OCI-LY1 (cell line): ENCODE results near the gene VEPH1.

Source experiments
- H2AFZ ChIP-seq: fragments of 200-600 bp; sonication (generic), shearing (Covaris generic); 2 replicates; pipeline ENCODE4 v1.6.0; 2014; ENCODE audit warnings: antibody characterized with exemption, mild to moderate bottlenecking, low read length
- H3F3A ChIP-seq: fragments of 200-600 bp; sonication (generic), shearing (Covaris generic); 2 replicates; pipeline ENCODE4 v1.6.0; 2014; ENCODE audit warnings: mild to moderate bottlenecking, antibody characterized with exemption, low read length, moderate library complexity; ENCODE audit not compliant: insufficient read depth
- H3K27ac ChIP-seq: fragments of 200-600 bp; sonication (generic); 2 replicates; pipeline ENCODE4 v1.5.1; 2014; ENCODE audit warnings: low read length, mixed run types, mild to moderate bottlenecking, low read depth; ENCODE audit not compliant: poor library complexity, severe bottlenecking
- H3K27me3 ChIP-seq: fragments of 200-600 bp; sonication (generic); 2 replicates; pipeline ENCODE4 v1.6.0; 2014; ENCODE audit warnings: antibody characterized with exemption, mild to moderate bottlenecking, low read length, moderate library complexity; ENCODE audit not compliant: insufficient read depth
- H3K36me3 ChIP-seq: fragments of 200-600 bp; sonication (generic); 2 replicates; pipeline ENCODE4 v1.6.1; 2014; ENCODE audit warnings: mild to moderate bottlenecking, antibody characterized with exemption, low read length, moderate library complexity, mixed read lengths; ENCODE audit not compliant: insufficient read depth
- H3K4me1 ChIP-seq: fragments of 200-600 bp; sonication (generic); 2 replicates; pipeline ENCODE4 v1.5.1; 2014; ENCODE audit warnings: mild to moderate bottlenecking, low read length, moderate library complexity; ENCODE audit not compliant: insufficient read depth, severe bottlenecking
- H3K4me2 ChIP-seq: fragments of 200-600 bp; sonication (generic), shearing (Covaris generic); 2 replicates; pipeline ENCODE4 v1.6.1; 2014; ENCODE audit warnings: low read length
- H3K4me3 ChIP-seq: fragments of 200-600 bp; sonication (generic); 2 replicates; pipeline ENCODE4 v1.5.1; 2014; ENCODE audit warnings: low read length, low read depth, mild to moderate bottlenecking, mixed read lengths; ENCODE audit not compliant: poor library complexity, severe bottlenecking
- H3K79me2 ChIP-seq: fragments of 200-600 bp; shearing (Covaris generic); 2 replicates; pipeline ENCODE4 v1.6.1; 2016; ENCODE audit warnings: mixed run types, low read length, mixed read lengths; ENCODE audit not compliant: insufficient read depth
- H3K9ac ChIP-seq: fragments of 200-600 bp; sonication (generic), shearing (Covaris generic); 2 replicates; pipeline ENCODE4 v1.6.1; 2014; ENCODE audit warnings: mild to moderate bottlenecking, low read length, mixed read lengths
- H3K9me2 ChIP-seq: fragments of 200-600 bp; sonication (generic), shearing (Covaris generic); 2 replicates; pipeline ENCODE4 v1.6.1; 2014; ENCODE audit warnings: low read depth, mild to moderate bottlenecking, low read length, mixed read lengths
- H3K9me3 ChIP-seq: fragments of 200-600 bp; shearing (Covaris generic); 2 replicates; pipeline ENCODE4 v1.6.1; 2014; ENCODE audit warnings: low read length, mixed read lengths
- H4K20me1 ChIP-seq: fragments of 200-600 bp; sonication (generic), shearing (Covaris generic); 2 replicates; pipeline ENCODE4 v1.6.0; 2016; ENCODE audit warnings: mild to moderate bottlenecking, low read length; ENCODE audit not compliant: insufficient read depth
- EZH2 ChIP-seq: fragments of 200-600 bp; sonication (generic), shearing (Covaris generic); IDR thresholded peaks from 2 replicates; pipeline ENCODE4 v1.8.0; 2017; ENCODE audit warnings: borderline replicate concordance, mixed run types, mild to moderate bottlenecking, antibody characterized with exemption, low read length, moderate library complexity, mixed read lengths
- TF ChIP-seq, protein P1 (sequence below): fragments of 200-600 bp; sonication (generic), shearing (Covaris generic); IDR thresholded peaks from 2 replicates; pipeline ENCODE4 v1.5.1; 2017; ENCODE audit warnings: mild to moderate bottlenecking, antibody characterized with exemption, low read length, moderate library complexity, mixed read lengths

The VEPH1 gene

DNA sequence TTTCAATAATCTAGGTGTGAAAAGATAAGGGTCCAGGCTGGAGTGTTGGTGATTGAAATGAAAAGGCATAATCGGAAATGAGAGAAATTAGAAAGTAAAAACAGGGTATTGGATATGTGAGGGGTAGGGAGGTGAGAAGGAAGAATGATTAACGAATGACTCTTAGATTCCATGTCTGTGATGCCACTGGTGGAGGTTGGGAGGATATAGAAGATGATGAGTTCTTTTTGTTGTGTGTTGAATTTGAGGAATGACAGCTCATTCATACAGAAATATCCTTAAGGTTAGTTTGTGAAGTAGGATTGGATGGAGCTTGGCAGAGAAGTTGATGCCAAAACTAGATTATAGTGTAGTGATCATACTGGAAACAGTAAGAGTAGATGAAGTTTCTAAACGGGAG, 271.1 kb downstream of the VEPH1 start:
- Histone ChIP-seq H3K9ac (no peak overlapping the region), H2AFZ (no peak overlapping the region), H3K4me1 (no peaks in the 10 kb centered on the region)

DNA sequence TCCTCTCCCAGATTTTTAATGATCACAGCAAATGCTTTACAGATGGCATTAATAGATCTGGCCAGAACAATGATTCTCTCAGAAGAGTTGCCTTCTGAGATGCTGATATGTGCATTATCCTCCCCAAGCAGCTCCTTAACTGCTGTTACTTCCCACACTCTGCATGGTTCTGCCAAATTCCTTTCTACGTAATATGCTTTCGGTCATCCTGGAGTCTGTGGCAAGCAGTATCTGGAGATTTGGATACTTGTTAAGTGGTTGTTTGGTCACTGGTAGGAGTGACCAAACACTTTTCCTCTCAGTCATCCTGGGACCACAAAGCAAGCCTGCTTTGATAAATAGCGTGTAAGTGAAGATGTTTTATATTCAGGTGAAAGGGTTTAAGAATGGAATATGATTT, 272.1 kb downstream of the VEPH1 start:
- no peaks in the 10 kb centered on the region for H3K4me1 ChIP-seq
- H4K20me1 ChIP-seq: no peaks in the 10 kb centered on the region
- H3F3A ChIP-seq: no peaks in the 10 kb centered on the region
- no peaks in the 10 kb centered on the region for H3K9me2 ChIP-seq
- TF ChIP-seq EZH2: no peak
- TF ChIP-seq, protein P1, sequence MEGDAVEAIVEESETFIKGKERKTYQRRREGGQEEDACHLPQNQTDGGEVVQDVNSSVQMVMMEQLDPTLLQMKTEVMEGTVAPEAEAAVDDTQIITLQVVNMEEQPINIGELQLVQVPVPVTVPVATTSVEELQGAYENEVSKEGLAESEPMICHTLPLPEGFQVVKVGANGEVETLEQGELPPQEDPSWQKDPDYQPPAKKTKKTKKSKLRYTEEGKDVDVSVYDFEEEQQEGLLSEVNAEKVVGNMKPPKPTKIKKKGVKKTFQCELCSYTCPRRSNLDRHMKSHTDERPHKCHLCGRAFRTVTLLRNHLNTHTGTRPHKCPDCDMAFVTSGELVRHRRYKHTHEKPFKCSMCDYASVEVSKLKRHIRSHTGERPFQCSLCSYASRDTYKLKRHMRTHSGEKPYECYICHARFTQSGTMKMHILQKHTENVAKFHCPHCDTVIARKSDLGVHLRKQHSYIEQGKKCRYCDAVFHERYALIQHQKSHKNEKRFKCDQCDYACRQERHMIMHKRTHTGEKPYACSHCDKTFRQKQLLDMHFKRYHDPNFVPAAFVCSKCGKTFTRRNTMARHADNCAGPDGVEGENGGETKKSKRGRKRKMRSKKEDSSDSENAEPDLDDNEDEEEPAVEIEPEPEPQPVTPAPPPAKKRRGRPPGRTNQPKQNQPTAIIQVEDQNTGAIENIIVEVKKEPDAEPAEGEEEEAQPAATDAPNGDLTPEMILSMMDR: no peak
- no peaks in the 10 kb centered on the region for H3K9me3 ChIP-seq
- H3K4me2 ChIP-seq: no peak overlapping the region
- no peak overlapping the region for H3K4me3 ChIP-seq
- H3K79me2 ChIP-seq: no peaks in the 10 kb centered on the region
- H3K27ac ChIP-seq: no peak overlapping the region
- H2AFZ ChIP-seq: no peak overlapping the region
- no peak overlapping the region for H3K9ac ChIP-seq
- no peaks in the 10 kb centered on the region for H3K27me3 ChIP-seq
- H3K36me3 ChIP-seq: no peaks in the 10 kb centered on the region

More for the DNA sequence above, 271.1 kb downstream of the VEPH1 start:
- no peaks in the 10 kb centered on the region for H3K9me3 ChIP-seq
- no peak overlapping the region for H3K4me3 ChIP-seq
- H3K79me2 ChIP-seq: no peaks in the 10 kb centered on the region
- H3K27ac ChIP-seq: no peak overlapping the region
- no peaks in the 10 kb centered on the region for H3K9me2 ChIP-seq
- no peaks in the 10 kb centered on the region for H4K20me1 ChIP-seq
- TF ChIP-seq, protein P1: no peak
- TF ChIP-seq EZH2: no peak
- H3K4me2 ChIP-seq: no peak overlapping the region
- no peaks in the 10 kb centered on the region for H3F3A ChIP-seq
- no peaks in the 10 kb centered on the region for H3K36me3 ChIP-seq
- no peaks in the 10 kb centered on the region for H3K27me3 ChIP-seq

DNA sequence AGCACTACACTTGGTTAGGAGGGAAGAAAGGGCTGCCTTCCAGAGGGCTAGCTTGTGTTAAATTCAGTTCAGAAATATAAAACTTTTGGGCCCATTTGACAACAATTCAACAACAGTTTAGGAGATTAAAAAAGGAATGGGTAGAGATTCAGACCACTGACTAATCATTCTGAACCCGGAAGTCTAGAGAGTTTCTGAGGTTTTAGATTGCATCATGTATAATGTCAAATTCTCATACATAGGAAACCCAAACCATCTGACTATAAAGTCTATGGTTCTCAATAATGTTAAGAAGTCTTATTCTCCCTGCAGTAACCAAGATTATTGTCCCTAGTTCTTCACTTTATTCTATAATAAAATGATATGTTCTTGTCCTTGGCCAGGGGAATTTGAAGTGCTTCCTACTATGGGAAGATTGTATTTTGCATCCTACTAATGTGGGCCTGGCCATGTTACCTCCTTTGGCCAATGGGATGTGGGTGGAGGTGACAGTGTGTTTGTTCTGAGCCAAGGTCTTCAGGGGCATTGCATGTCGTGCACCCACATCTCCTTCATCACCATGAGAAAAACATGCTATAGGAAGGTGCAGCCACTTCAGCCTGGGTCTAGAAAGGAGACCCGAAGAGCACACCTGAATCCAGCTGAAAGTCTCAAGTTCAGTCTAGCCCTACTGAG, 276.9 kb downstream of the VEPH1 start:
- Histone ChIP-seq H3K79me2 (no peaks in the 10 kb centered on the region), H3K9me2 (no peaks in the 10 kb centered on the region), H3K27ac (no peak overlapping the region), H3K4me2 (no peak overlapping the region), H2AFZ (no peak overlapping the region), H3K9ac (no peak overlapping the region), H4K20me1 (no peaks in the 10 kb centered on the region), H3K36me3 (no peaks in the 10 kb centered on the region), H3K4me3 (no peak overlapping the region), H3F3A (no peaks in the 10 kb centered on the region), H3K27me3 (no peaks in the 10 kb centered on the region), H3K9me3 (no peaks in the 10 kb centered on the region), H3K4me1 (no peaks in the 10 kb centered on the region)
- TF ChIP-seq, protein P1: no peak
